Body of pancreas (tissue), 4 donors: ENCODE results near the gene CPSF4.

ENCODE experiments used
- CTCF ChIP-seq, 7 experiments: fragments of 450-650 bp in 4 of 7; fragments of 200-600 bp in 3 of 7; sonication (generic) in 3 of 7; IDR thresholded peaks; one replicate each; pipeline ENCODE4 v1.5.1; 2016 to 2019; ENCODE audit warnings: antibody characterized with exemption in 7 of 7
- POLR2A ChIP-seq, 3 donors: fragments of 450-650 bp; IDR thresholded peaks; one replicate each; pipeline ENCODE4 v1.6.1; 2016; ENCODE audit warnings: antibody characterized with exemption in 3 of 3, mild to moderate bottlenecking in 2 of 3

DNA sequence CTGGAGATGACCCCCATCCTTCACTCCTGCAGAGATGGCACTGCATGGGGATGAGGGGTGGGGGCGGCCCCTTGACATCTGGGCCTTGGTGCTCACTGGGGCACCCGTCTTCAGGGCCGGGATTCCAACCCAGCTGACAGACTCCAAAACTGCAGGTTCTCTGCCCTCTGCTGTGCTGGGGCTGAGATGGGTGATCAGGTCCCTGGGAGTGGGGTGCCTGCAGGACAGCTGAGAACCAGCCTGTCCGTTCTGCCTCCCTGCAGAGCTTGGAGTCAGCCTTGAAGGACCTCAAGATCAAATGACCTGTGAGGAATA, 44.6 kb upstream of the CPSF4 start:
- no peak for TF ChIP-seq POLR2A (IDR thresholded peaks at IDR 0.05)
- TF ChIP-seq CTCF (IDR thresholded peaks at IDR 0.05): no peak
